ENCODE measurements around the gene FHOD3. TPM values are rescaled to one million over a fixed set of nuclear protein-coding genes. Genes with fewer than 3 reads are reported as not detected.
A peak's percentile ranks its signal among the peaks of the same experiment; 100 is the strongest.

Gene FHOD3
- total and polyA plus RNA-seq, 2 of the 4 experiments (the other 2 are of a cell fraction): 14.6 to 16.0 TPM

GRCh38 chr18:36688020-36688965, 390.8 kb downstream of the FHOD3 start:
- CTCF ChIA-PET: interaction anchor here (0.6 to 2.2 kb wide), 15 partner anchors 9 to 592 kb away, joined by 3 to 12 read pairs (median 5); no protein-coding TSS in a partner anchor
- peak overlapping the region; percentile 11; the same call in 1 of the 2 replicates for H3K14ac ChIP-seq (replicated peaks; ENCODE audit: low read depth, low read length)
- H3K23ac ChIP-seq (ENCODE audit: low read depth, low read length): peak overlapping the region; percentile 9; the same call in 1 of the 2 replicates
- DNase-seq: peak; percentile 74
- no peak overlapping the region for H3K9ac ChIP-seq (ENCODE audit: low read depth, low read length)
- H3K4me2 ChIP-seq (ENCODE audit: low read depth, low read length): no peak overlapping the region
- H3K56ac ChIP-seq (ENCODE audit: extremely low read depth, insufficient read depth, low read length): no peak overlapping the region
- no peaks in the 10 kb centered on the region; a peak in 1 of 4 replicates for H3K79me1 ChIP-seq (ENCODE audit: low read depth in 1 of 2, low read length in 2 of 2)
- peak overlapping the region in 1 of 2 experiments; percentile 71; a peak in 2 of 4 replicates for H4K8ac ChIP-seq (ENCODE audit: low read depth in 2 of 2, low read length in 2 of 2)
- H2AFZ ChIP-seq (replicated peaks; ENCODE audit: low read length, poor library complexity): no peak overlapping the region
- intact Hi-C loops (cut with micrococcal nuclease) (loop anchor here (1.0 to 2.0 kb wide), 3 partner anchors 69 to 121 kb away; no protein-coding TSS in a partner anchor), in situ Hi-C loops (cut with MboI; ENCODE audit: low sequenced_read_pairs) (no loop called here), dilution Hi-C loops (cut with HindIII; ENCODE audit: low sequenced_read_pairs, unreplicated experiment) (no loop called here)
- H2BK5ac ChIP-seq (ENCODE audit: low read depth, low read length, poor library complexity, severe bottlenecking): no peak overlapping the region
- peak overlapping the region; percentile 41; the same call in 1 of the 2 replicates for H4K5ac ChIP-seq (ENCODE audit: low read depth, low read length)
- ATAC-seq (ENCODE audit: low read depth): peak; percentile 63
- peak overlapping the region; percentile 41; the same call in 1 of the 2 replicates for H2BK20ac ChIP-seq (ENCODE audit: low read depth, low read length)
- H3K36me3 ChIP-seq (ENCODE audit: control insufficient read depth, insufficient read depth, low read length): no peaks in the 10 kb centered on the region
- peaks cover 19% of the 10 kb centered on the region for H3K9me1 ChIP-seq (ENCODE audit: insufficient read depth, low read length)
- H3K4me3 ChIP-seq (ENCODE audit: insufficient read depth, low read depth, low read length): no peak overlapping the region
- H2BK15ac ChIP-seq (ENCODE audit: low read depth, low read length): peak overlapping the region; percentile 8; the same call in 1 of the 3 replicates
- no peak overlapping the region for H3K27ac ChIP-seq (ENCODE audit: insufficient read depth, low read length)
- H2AK5ac ChIP-seq (ENCODE audit: low read depth, low read length): peak overlapping the region; percentile 29; the same call in 1 of the 2 replicates
- 0 out of 2 replicates have a peak overlapping the region, but pooled peaks have one; percentile 3 for H3K18ac ChIP-seq (ENCODE audit: low read depth, low read length)
- POLR2A ChIA-PET (ENCODE audit: unreplicated experiment): interaction anchor here (0.8 kb wide), 1 partner anchor 657 kb away, joined by 3 read pairs; no protein-coding TSS in a partner anchor
- TF ChIP-seq RAD21 (IDR thresholded peaks at IDR 0.05; ENCODE audit: low read length) (peak; percentile 80), CTCF (conservative IDR thresholded peaks at IDR 0.05; ENCODE audit: low read depth, low read length) (peak; percentile 86), SMC3 (IDR thresholded peaks at IDR 0.05; ENCODE audit: low read depth, low read length) (peak; percentile 88), FOS (IDR thresholded peaks at IDR 0.05; ENCODE audit: low read depth, low read length) (no peak), RFX5 (IDR thresholded peaks at IDR 0.05; ENCODE audit: low read depth, low read length) (no peak)
- no peaks in the 10 kb centered on the region for H3K9me3 ChIP-seq (ENCODE audit: control insufficient read depth, insufficient read depth, low read length)
- no CpG with 5 or more reads among the region's 3 CpGs for WGBS, 2 experiments (ENCODE audit: extremely low coverage in 2 of 2, insufficient read length in 1 of 2)
- no peaks in the 10 kb centered on the region for H4K20me1 ChIP-seq (ENCODE audit: insufficient read depth, low read length)
- H3K4me1 ChIP-seq (ENCODE audit: control insufficient read depth, insufficient read depth, low read length): peaks cover 27% of the 10 kb centered on the region
- peak overlapping the region; percentile 9; the same call in 1 of the 2 replicates for H2BK120ac ChIP-seq (ENCODE audit: low read depth, low read length)
- H3K27me3 ChIP-seq (ENCODE audit: control insufficient read depth, insufficient read depth, low read length): no peaks in the 10 kb centered on the region
- peak overlapping the region; percentile 26; the same call in 1 of the 2 replicates for H3K4ac ChIP-seq (ENCODE audit: low read depth, low read length)
- BruUV-seq (replicated peaks): no TSS peak
- peak overlapping the region; percentile 8; the same call in 1 of the 2 replicates for H4K91ac ChIP-seq (ENCODE audit: insufficient read depth, low read depth, low read length)
- H2AK9ac ChIP-seq (replicated peaks; ENCODE audit: low read depth, low read length, poor library complexity): no peak overlapping the region

Measured in IMR-90 (cell line).